ENCODE results near the gene MLPH.

DNA sequence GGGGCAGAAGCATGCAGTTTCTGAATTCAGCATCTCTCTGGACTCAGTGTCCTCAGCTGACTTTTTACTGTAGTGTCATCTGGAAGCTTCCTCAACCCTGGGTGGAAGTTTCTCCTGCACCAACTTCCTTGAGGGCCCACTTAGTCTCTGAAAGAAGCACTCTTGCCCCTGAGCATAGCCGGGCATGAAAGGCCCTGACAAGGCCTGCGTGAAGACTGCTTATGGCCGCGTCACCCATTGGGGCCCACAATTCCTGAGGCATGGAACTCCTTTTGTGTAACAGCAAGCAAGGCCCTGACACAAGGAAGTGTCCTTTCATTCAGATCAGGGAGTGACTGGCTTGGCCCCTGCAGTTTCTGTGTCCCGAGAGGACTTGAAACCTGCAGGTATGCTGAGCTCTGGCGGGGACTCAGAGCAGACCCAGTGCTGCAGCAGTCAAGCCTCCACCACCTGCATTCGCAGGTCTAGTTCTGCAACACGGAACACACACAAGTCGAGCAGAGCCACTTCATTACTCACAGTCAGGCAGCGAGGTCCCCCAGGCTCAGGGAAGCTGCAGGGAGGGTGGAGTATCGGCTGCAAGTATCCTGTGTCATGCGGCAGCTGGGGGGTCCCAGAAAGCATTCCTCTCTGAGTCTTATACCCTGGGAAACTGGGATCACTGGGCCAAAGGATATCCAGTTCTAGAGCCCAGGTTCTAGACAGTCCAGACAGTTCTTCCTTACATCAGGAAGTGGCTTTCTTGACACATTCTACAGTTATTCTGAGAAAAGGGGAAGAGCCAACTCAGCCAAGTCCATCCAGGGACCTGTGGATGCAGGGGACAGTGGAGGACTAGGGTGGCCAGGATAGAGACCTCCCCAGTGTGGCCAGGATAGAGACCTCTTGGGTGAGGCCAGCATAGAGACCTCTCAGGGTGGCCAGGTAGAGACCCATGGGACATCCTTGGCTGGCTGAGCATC is 43.7 kb downstream of the MLPH start:
- TF ChIP-seq, protein P1, sequence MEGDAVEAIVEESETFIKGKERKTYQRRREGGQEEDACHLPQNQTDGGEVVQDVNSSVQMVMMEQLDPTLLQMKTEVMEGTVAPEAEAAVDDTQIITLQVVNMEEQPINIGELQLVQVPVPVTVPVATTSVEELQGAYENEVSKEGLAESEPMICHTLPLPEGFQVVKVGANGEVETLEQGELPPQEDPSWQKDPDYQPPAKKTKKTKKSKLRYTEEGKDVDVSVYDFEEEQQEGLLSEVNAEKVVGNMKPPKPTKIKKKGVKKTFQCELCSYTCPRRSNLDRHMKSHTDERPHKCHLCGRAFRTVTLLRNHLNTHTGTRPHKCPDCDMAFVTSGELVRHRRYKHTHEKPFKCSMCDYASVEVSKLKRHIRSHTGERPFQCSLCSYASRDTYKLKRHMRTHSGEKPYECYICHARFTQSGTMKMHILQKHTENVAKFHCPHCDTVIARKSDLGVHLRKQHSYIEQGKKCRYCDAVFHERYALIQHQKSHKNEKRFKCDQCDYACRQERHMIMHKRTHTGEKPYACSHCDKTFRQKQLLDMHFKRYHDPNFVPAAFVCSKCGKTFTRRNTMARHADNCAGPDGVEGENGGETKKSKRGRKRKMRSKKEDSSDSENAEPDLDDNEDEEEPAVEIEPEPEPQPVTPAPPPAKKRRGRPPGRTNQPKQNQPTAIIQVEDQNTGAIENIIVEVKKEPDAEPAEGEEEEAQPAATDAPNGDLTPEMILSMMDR (IDR thresholded peaks at IDR 0.05), result no peak
- no peak for TF ChIP-seq EZH2 (IDR thresholded peaks at IDR 0.05)

Data from neural progenitor cell (in vitro differentiated cells).